SH-SY5Y (cell line): Measurements from ENCODE around the gene RAB3GAP2.

ENCODE experiments used
- GATA2 ChIP-seq: IDR thresholded peaks from 2 replicates; pipeline ENCODE4 v1.6.1; 2011; ENCODE audit warnings: mild to moderate bottlenecking, low read depth, low read length
- GATA3 ChIP-seq: IDR thresholded peaks from 2 replicates; pipeline ENCODE4 v1.6.1; 2011; ENCODE audit warnings: low read depth, mild to moderate bottlenecking, low read length, moderate library complexity

RAB3GAP2 gene

GRCh38 chr1:220222939-220223338 is 49.3 kb downstream of the RAB3GAP2 start:
- TF ChIP-seq GATA2 (no peak), GATA3 (no peak)

DNA sequence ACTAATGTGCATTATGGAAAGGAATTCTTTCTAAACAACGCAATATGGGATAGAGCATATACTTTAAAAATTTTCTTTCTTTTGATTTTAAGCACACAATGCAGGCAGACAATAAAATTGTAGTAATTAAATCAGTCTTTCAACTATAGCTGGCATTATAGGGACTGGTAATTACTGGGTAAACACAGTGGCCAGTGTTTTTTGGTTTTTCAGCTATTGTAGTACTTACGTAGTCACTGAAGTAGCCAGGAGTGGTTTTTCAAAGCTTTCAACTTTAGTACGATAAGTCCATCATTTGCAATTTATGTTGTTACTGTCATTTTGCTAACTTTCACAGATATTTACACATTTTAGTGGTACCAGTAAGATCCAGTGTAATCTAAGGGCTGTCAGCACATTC is 50.6 kb downstream of the RAB3GAP2 start:
- TF ChIP-seq GATA2 (no peak), GATA3 (no peak)

GRCh38 chr1:220221269-220221668 is 51.0 kb downstream of the RAB3GAP2 start:
- TF ChIP-seq GATA3 = no peak
- no peak for TF ChIP-seq GATA2

DNA sequence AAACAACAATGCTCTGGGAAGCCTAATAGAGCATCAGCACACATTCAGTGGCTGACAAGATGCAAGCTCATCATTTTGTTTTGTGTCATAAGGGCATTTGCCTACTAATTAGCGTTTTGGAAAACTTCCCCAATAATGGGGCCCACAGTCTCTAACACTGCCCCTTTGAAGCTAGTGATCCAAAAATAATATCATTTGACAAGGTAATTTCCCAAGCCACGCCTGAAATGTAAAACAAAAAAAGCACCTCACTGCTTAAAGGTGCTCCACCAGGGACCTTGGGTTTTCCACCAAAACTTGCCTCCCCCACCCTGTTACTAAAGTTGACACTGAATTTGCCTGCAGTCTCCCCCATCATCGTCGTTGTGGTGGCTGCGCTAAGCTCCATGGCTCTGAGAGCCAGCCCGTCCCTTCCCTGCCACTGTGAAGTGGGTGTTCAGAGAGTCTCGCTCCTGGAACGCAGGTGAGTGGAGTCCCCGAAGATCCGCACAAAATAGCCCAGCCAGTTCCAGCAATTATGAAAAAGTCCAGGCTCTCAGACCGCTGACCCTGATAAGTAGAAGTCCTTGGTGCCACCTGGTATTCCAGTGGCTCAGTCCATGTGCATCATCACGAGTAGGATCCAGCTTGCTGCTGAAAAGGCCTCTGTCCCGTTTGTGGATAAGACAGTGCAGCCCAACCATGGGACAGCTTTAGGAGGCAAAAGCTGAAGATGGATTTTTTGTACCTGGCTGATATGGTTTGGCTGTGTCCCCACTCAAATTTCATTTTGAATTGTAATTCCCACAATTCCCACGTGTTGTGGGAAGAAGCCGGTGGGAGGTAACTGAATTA is 52.2 kb downstream of the RAB3GAP2 start:
- TF ChIP-seq GATA2 (no peak), GATA3 (no peak)

GRCh38 chr1:220219136-220219442 is 53.2 kb downstream of the RAB3GAP2 start:
- TF ChIP-seq GATA2 = no peak
- TF ChIP-seq GATA3 = no peak

DNA sequence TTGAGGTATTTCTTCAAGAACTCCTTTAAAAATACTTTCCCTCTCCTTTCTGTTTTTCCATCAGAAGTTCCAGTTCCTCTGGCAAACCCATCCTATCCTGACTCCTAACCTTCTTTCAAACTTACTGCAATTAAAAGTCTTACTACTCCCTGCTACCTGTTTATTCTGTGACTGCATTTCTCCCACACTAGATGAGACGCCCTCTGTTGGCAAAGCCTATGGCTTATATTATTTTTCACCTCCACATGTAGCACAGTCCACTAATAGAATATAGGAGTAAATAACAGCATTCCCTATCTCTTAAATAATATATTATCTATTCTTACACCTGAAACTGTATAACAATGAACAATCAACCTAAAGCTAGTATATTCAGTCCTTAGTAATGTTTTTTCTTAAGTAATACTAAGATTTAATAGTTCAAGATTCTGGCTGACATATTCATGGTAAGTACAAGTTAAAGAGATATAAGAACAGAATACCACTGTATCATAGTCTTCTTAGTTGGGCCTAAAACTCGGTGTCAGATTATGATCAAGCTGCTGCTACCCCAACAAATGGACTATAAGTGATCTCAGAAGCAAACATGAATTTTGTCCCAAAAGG is 54.8 kb downstream of the RAB3GAP2 start:
- TF ChIP-seq GATA2 = no peak
- TF ChIP-seq GATA3 = no peak

GRCh38 chr1:220213382-220213983 is 58.8 kb downstream of the RAB3GAP2 start:
- TF ChIP-seq GATA3 (no peak), GATA2 (no peak)

DNA sequence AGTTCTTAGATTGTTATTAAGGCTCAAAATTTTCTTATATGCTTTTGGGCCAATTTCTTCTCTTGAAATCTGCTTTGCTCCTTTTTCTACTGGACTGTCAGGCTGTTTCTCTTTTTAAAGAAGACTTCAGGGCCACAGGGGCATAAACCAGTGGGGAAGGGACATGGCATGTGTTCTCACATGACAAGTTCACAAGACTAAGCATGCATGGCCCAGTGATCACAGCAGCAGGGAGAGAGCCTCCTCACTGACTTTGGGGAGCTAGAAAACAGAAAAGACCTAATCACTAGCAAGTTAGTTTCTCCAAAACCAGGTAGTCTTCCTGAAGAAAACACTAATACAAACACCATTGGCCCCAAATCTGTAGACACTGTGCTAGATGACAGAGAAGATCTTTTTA is 64.8 kb downstream of the RAB3GAP2 start:
- TF ChIP-seq GATA2 = no peak
- no peak for TF ChIP-seq GATA3

DNA sequence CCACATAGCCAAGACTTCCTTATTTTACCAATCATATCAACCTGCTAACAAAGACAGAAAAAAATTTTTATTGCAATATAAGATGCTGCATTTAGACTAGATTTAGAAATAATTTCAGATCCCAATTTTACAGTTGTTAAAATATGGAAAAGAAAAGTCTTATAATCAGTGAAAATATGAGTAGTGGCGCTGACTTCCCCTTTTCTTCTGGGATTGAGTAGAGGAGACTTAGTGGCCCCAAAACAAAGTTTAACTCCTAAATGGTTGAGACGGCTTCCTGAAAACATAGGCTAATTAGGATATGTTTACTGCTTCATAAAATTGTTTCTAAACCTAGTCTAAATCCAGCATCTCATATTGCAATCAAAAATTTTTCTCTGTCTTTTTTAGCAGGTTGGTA is 68.4 kb downstream of the RAB3GAP2 start:
- TF ChIP-seq GATA3 (no peak), GATA2 (no peak)

DNA sequence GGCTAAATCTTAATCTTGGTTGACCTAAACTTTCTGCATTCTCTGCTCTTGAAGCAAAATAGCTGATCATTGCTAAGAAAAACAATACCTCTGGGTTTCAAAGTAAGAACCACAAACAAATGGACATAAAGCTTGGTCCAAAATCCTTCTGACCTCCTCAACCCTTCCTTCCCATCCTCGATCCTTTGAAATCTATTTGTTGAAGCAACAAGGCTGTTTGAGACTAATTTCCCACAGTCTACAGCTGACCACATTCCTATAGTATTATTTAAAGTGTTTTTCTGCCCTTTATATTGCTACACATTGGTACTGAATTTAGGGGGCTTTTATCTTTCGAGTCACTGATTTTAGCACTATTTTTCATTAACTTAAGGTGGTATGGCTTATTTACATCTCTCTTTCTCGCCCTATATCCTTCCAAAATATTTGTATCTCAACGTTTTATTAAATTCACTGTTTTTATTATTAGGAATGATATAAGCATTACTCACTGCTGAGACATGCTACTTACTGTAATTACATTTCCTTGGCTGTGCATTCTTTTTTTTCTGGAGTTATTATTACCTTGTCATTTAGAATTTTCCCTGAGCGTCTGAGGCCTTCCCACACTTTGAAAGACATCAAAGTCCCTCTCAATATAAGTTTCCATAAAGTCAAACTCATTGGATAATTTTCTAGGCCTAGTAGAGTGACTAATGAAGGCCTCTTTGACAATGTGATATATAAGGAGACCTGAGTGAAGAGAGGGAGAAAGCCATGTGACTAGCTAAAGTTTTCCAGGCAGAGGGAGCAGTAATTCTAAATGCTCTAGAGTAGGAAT is 73.9 kb downstream of the RAB3GAP2 start:
- no peak for TF ChIP-seq GATA2
- TF ChIP-seq GATA3 = no peak

- TF ChIP-seq GATA3 (no peak), GATA2 (no peak)
Measured at GRCh38 chr1:220195701-220196100, 76.6 kb downstream of the RAB3GAP2 start.

DNA sequence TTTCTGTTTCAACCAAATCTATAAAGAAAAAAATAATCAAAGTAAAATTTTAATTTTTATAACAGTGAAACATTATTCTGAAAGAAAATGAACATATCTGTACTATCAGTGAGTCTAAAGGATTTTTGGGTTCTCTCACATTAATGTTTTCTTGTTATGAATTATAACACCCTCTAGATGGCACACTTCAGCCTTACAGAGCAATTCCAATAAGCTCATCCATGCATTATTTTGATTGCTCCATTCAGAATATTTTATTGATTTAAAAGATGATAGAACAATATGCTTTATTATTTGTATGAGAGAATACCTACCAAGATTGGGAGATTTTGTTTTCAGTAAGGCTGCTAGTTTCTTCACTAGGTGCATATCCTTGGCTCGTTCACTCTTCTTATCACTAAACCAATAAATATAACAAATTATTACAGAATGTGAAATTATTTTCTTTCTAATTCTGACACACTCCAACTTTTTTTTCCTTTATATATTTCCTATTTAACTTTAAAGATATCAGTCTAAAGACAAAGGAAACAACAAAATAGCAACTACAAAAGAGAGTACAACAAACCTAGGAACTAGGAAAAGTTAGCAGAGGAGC is 82.4 kb downstream of the RAB3GAP2 start:
- TF ChIP-seq GATA3 = no peak

- TF ChIP-seq GATA2 = no peak
- TF ChIP-seq GATA3 = no peak
Measured at GRCh38 chr1:220188538-220188937, 83.7 kb downstream of the RAB3GAP2 start.

- TF ChIP-seq GATA3 (no peak), GATA2 (no peak)
Measured at GRCh38 chr1:220186752-220187151, 85.5 kb downstream of the RAB3GAP2 start.
